Activated T-cell treated with anti-CD3 and anti-CD28 coated beads, Interleukin-2, amount 50 U/mL, for 24 hours (primary cell): Measurements from ENCODE around the gene PARL.
"Not testable (repeated sequence)": the region's sequence is repeated elsewhere in the genome, so short reads cannot be mapped to it uniquely, and the experiment has no call there.

ENCODE experiments used
- DNase-seq: peaks from one replicate; pipeline ENCODE4 v3.0.0-alpha.2; 2020
- H3K27ac Mint-ChIP-seq: 2 replicates; pipeline ENCODE4 v1.8.0; 2020; ENCODE audit warnings: mild to moderate bottlenecking, mixed read lengths
- H3K27me3 Mint-ChIP-seq: 2 replicates; pipeline ENCODE4 v1.8.0; 2020; ENCODE audit warnings: mixed read lengths
- H3K36me3 Mint-ChIP-seq: 2 replicates; pipeline ENCODE4 v1.8.0; 2020; ENCODE audit warnings: low read depth, mixed read lengths
- H3K4me1 Mint-ChIP-seq: 2 replicates; pipeline ENCODE4 v1.8.0; 2020; ENCODE audit warnings: low read depth, mixed read lengths
- H3K4me3 Mint-ChIP-seq: 2 replicates; pipeline ENCODE4 v1.8.0; 2020; ENCODE audit warnings: mild to moderate bottlenecking, moderate library complexity, mixed read lengths
- H3K9me3 Mint-ChIP-seq: 2 replicates; pipeline ENCODE4 v1.8.0; 2020; ENCODE audit warnings: mixed read lengths

PARL gene

DNA sequence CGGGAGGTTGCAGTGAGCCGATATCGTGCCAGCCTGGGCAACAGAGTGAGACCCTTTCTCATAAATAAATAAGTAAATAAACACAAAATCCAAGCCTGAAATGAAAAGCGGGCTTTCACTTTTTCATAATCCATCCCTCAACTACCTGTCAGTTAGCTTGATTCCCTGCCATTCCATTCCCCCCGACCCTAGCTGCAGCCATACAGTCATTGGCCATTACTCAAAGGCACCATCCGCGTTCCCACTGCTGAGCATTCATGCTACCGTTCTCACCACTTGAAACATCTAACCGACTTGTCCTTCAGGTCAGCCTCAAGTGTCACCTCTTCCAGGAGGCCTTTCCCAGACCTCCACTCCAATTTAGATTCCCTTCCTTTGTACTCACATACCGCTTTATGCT lies 1.1 kb upstream of the PARL start:
- peaks cover 32% of the 10 kb centered on the region for H3K4me1 Mint-ChIP-seq
- peaks cover 24% of the 10 kb centered on the region for H3K36me3 Mint-ChIP-seq
- H3K27ac Mint-ChIP-seq: peak overlapping the region; percentile 20
- no peak for DNase-seq
- no peaks in the 10 kb centered on the region for H3K27me3 Mint-ChIP-seq
- H3K9me3 Mint-ChIP-seq: no peaks in the 10 kb centered on the region
- H3K4me3 Mint-ChIP-seq: no peak overlapping the region

- Mint-ChIP-seq H3K4me1 (peaks cover 39% of the 10 kb centered on the region), H3K27me3 (no peaks in the 10 kb centered on the region), H3K27ac (peak overlapping the region; percentile 95), H3K9me3 (no peaks in the 10 kb centered on the region), H3K4me3 (peak overlapping the region; percentile 97), H3K36me3 (peaks cover 34% of the 10 kb centered on the region)
- DNase-seq: no peak
These were observed 618 bp downstream of the PARL start for GRCh38 chr3:183884097-183884426.

- peak overlapping the region; percentile 97 for H3K4me3 Mint-ChIP-seq
- peaks cover 40% of the 10 kb centered on the region for H3K36me3 Mint-ChIP-seq
- H3K4me1 Mint-ChIP-seq: peaks cover 45% of the 10 kb centered on the region
- H3K27ac Mint-ChIP-seq: peak overlapping the region; percentile 95
- no peaks in the 10 kb centered on the region for H3K9me3 Mint-ChIP-seq
- H3K27me3 Mint-ChIP-seq: no peaks in the 10 kb centered on the region
- no peak for DNase-seq
These were observed 1.2 kb downstream of the PARL start for GRCh38 chr3:183883291-183884096.

- H3K27me3 Mint-ChIP-seq: no peaks in the 10 kb centered on the region
- peaks cover 62% of the 10 kb centered on the region for H3K4me1 Mint-ChIP-seq
- no peak overlapping the region for H3K27ac Mint-ChIP-seq
- no peak for DNase-seq
- peaks cover 66% of the 10 kb centered on the region for H3K36me3 Mint-ChIP-seq
- no peaks in the 10 kb centered on the region for H3K9me3 Mint-ChIP-seq
- H3K4me3 Mint-ChIP-seq: no peak overlapping the region
These were observed 4.6 kb downstream of the PARL start for GRCh38 chr3:183880121-183880520.

- no peaks in the 10 kb centered on the region for H3K9me3 Mint-ChIP-seq
- no peak for DNase-seq
- no peaks in the 10 kb centered on the region for H3K27me3 Mint-ChIP-seq
- H3K27ac Mint-ChIP-seq: no peak overlapping the region
- H3K36me3 Mint-ChIP-seq: peaks cover 59% of the 10 kb centered on the region
- H3K4me1 Mint-ChIP-seq: peaks cover 60% of the 10 kb centered on the region
- H3K4me3 Mint-ChIP-seq: no peak overlapping the region
These were observed 5.4 kb downstream of the PARL start for GRCh38 chr3:183879243-183879642.

GRCh38 chr3:183878071-183878470 lies 6.6 kb downstream of the PARL start:
- H3K9me3 Mint-ChIP-seq: no peaks in the 10 kb centered on the region
- H3K4me3 Mint-ChIP-seq: no peak overlapping the region
- no peaks in the 10 kb centered on the region for H3K27me3 Mint-ChIP-seq
- peaks cover 56% of the 10 kb centered on the region for H3K36me3 Mint-ChIP-seq
- H3K27ac Mint-ChIP-seq: no peak overlapping the region
- DNase-seq: no peak
- H3K4me1 Mint-ChIP-seq: peaks cover 57% of the 10 kb centered on the region

DNA sequence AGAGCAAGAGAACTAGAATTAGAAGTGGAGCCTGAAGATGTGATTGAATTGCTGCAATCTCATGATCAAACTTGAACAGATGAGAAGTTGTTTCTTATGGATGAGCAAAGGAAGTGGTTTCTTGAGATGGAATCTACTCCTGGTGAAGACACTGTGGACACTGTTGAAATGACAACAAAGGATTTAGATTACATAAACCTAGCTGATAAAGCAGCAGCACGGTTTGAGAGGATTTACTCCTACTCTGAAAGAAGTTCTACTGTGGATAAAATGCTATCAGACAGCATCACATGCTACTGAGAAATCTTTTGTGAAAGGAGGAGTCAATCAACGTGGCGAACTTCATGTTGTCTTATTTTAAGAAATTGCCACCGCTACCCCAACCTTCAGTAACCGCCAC lies 7.5 kb downstream of the PARL start:
- not testable (repeated sequence) for H3K27me3 Mint-ChIP-seq, H3K4me3 Mint-ChIP-seq, H3K27ac Mint-ChIP-seq, H3K9me3 Mint-ChIP-seq, DNase-seq
- Mint-ChIP-seq H3K4me1 (peaks cover 57% of the 10 kb centered on the region), H3K36me3 (peaks cover 62% of the 10 kb centered on the region)

GRCh38 chr3:183875411-183875810 lies 9.3 kb downstream of the PARL start:
- DNase-seq: no peak
- Mint-ChIP-seq H3K27ac (no peak overlapping the region), H3K4me1 (peaks cover 68% of the 10 kb centered on the region), H3K27me3 (no peaks in the 10 kb centered on the region), H3K9me3 (no peaks in the 10 kb centered on the region), H3K4me3 (no peak overlapping the region), H3K36me3 (peaks cover 57% of the 10 kb centered on the region)

DNA sequence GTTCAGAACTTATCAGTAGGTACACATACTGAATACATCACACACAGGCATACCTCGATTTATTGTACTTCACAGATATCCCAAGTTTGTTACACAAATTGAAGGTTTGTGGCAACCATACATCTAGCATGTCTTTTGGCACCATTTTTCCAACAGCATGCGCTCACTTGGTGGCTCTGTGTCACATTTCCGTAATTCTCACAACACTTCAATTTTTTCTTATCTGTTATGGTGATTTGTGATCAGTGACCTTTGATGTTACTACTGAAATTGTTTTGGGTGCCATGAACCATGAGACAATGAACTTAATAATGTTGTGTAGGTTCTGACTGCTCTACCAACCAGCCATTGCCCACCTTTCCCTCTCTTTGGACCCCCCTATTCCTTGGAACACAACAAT lies 10.8 kb downstream of the PARL start:
- H3K27ac Mint-ChIP-seq: peak overlapping the region; percentile 41
- H3K36me3 Mint-ChIP-seq: peaks cover 49% of the 10 kb centered on the region
- DNase-seq: no peak
- H3K4me3 Mint-ChIP-seq: no peak overlapping the region
- H3K9me3 Mint-ChIP-seq: no peaks in the 10 kb centered on the region
- peaks cover 62% of the 10 kb centered on the region for H3K4me1 Mint-ChIP-seq
- no peaks in the 10 kb centered on the region for H3K27me3 Mint-ChIP-seq

DNA sequence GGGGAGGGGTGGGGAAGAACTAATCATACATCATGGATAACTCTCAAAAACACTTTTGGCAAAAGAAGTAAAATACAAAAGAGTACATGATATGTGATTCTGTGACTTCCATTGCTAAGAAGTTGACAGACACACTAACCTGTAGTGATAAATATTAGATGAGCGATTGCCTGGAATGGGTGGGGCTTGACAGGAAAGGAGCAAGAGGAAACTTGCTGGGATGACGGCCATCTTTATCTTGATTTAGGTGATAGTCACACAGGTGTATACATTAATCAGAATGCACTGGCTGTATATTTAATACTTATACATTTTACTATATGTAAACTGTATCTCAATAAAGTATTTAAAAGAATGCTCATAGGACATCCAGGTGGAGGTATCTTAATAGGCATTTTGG lies 13.1 kb downstream of the PARL start:
- Mint-ChIP-seq H3K9me3 (no peaks in the 10 kb centered on the region), H3K4me1 (peaks cover 44% of the 10 kb centered on the region), H3K27me3 (no peaks in the 10 kb centered on the region), H3K4me3 (no peak overlapping the region), H3K27ac (peak overlapping the region; percentile 30), H3K36me3 (peaks cover 49% of the 10 kb centered on the region)
- DNase-seq: no peak

GRCh38 chr3:183870563-183870962 lies 14.1 kb downstream of the PARL start:
- DNase-seq: no peak
- peak overlapping the region; percentile 4 for H3K27ac Mint-ChIP-seq
- peaks cover 38% of the 10 kb centered on the region for H3K4me1 Mint-ChIP-seq
- H3K27me3 Mint-ChIP-seq: no peaks in the 10 kb centered on the region
- no peaks in the 10 kb centered on the region for H3K9me3 Mint-ChIP-seq
- H3K36me3 Mint-ChIP-seq: peaks cover 50% of the 10 kb centered on the region
- H3K4me3 Mint-ChIP-seq: no peak overlapping the region

DNA sequence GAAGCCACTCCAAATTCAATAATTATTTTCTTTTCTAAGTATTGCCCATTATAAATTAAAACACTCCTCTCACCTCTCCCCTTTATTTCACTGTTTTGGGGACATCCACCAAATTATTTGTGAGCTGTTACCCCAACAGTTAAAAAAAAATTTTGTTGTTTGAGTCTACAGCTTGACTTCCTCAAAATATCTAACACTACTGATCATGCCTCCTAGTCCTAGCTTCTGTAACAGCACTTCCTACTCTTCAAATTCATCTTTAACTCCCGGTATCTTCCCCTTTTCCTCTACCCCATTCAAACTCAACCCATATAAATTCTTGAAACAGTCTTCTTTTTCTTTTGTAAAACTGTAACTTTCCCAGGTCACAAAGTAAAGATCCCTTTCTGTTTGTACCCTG lies 15.9 kb downstream of the PARL start:
- no peaks in the 10 kb centered on the region for H3K9me3 Mint-ChIP-seq
- H3K4me1 Mint-ChIP-seq: peaks cover 28% of the 10 kb centered on the region
- DNase-seq: no peak
- peak overlapping the region; percentile 16 for H3K27ac Mint-ChIP-seq
- no peak overlapping the region for H3K4me3 Mint-ChIP-seq
- no peaks in the 10 kb centered on the region for H3K27me3 Mint-ChIP-seq
- peaks cover 63% of the 10 kb centered on the region for H3K36me3 Mint-ChIP-seq

GRCh38 chr3:183862610-183863009 lies 22.1 kb downstream of the PARL start:
- Mint-ChIP-seq H3K27me3 (no peaks in the 10 kb centered on the region), H3K9me3 (no peaks in the 10 kb centered on the region), H3K4me1 (no peaks in the 10 kb centered on the region), H3K4me3 (no peak overlapping the region), H3K27ac (no peak overlapping the region), H3K36me3 (peaks cover 91% of the 10 kb centered on the region)
- no peak for DNase-seq

DNA sequence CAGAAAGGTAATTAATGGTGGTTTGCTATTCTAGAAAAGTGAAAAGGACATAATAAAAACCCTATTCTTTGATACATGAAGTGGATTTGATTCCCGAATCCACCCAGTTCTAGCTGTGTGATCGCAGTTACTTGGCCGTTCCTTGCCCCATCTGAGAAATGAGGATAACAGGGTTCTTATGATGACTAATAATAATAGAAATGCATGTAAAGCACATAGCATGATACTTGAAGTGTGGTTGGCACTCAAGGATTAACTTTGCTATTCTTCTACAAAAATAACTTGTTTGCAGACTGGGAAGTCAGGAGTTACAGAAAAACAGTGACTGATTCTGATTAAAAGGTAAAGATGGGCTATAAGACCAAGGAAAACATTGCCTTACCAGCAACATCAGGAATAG lies 26.8 kb downstream of the PARL start:
- peaks cover 87% of the 10 kb centered on the region for H3K36me3 Mint-ChIP-seq
- no peak overlapping the region for H3K27ac Mint-ChIP-seq
- no peaks in the 10 kb centered on the region for H3K27me3 Mint-ChIP-seq

GRCh38 chr3:183854318-183855035 lies 30.2 kb downstream of the PARL start:
- peaks cover 87% of the 10 kb centered on the region for H3K36me3 Mint-ChIP-seq
- no peak overlapping the region for H3K4me3 Mint-ChIP-seq
- peaks cover 9% of the 10 kb centered on the region for H3K4me1 Mint-ChIP-seq
- H3K27ac Mint-ChIP-seq: no peak overlapping the region
- no peaks in the 10 kb centered on the region for H3K9me3 Mint-ChIP-seq
- H3K27me3 Mint-ChIP-seq: no peaks in the 10 kb centered on the region
- no peak for DNase-seq

More for the DNA sequence above, 26.8 kb downstream of the PARL start:
- no peaks in the 10 kb centered on the region for H3K9me3 Mint-ChIP-seq
- peaks cover 9% of the 10 kb centered on the region for H3K4me1 Mint-ChIP-seq
- H3K4me3 Mint-ChIP-seq: no peak overlapping the region
- no peak for DNase-seq
